C4-2B (cell line): Measurements from ENCODE around the gene MID1.

Experiments used
- ZFX ChIP-seq: fragments of 450-650 bp; IDR thresholded peaks from 2 replicates; pipeline ENCODE4 v1.6.1; 2017
- TF ChIP-seq, protein P1 (sequence below): fragments of 450-650 bp; conservative IDR thresholded peaks from 2 replicates; pipeline ENCODE4 v1.5.1; 2017; ENCODE audit warnings: mild to moderate bottlenecking

DNA sequence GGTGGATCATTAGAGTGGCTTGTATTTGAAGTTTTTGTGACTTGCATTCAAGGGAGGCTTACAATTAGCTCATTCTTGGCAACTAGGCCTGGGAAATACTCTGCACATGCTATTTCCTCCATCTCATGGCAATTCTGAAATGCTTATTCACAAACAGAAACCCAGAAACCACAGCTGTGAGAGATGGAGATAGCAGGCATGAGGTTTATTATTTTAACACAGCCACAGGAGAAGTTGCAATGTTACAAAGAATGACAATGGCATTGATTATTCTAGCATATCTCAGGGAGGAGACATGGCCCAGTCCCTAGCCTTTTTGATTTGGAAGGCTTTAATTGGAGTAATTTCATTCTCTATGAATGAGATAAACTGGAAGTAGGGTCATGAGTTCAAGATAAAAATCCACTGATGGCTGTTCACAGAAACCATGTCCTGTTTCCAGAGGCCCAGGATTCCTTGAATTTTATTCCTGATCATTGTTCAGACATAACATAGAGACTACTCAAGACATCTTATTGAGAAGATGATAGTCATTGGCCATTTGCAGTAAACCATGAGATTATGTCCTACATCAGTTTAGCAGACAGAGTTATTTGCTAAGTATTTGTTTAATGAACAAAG, 123.9 kb downstream of the MID1 start:
- TF ChIP-seq, protein P1, sequence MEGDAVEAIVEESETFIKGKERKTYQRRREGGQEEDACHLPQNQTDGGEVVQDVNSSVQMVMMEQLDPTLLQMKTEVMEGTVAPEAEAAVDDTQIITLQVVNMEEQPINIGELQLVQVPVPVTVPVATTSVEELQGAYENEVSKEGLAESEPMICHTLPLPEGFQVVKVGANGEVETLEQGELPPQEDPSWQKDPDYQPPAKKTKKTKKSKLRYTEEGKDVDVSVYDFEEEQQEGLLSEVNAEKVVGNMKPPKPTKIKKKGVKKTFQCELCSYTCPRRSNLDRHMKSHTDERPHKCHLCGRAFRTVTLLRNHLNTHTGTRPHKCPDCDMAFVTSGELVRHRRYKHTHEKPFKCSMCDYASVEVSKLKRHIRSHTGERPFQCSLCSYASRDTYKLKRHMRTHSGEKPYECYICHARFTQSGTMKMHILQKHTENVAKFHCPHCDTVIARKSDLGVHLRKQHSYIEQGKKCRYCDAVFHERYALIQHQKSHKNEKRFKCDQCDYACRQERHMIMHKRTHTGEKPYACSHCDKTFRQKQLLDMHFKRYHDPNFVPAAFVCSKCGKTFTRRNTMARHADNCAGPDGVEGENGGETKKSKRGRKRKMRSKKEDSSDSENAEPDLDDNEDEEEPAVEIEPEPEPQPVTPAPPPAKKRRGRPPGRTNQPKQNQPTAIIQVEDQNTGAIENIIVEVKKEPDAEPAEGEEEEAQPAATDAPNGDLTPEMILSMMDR = no peak
- TF ChIP-seq ZFX = no peak
